HEK293 (cell line): ENCODE results near the gene AATK.

ENCODE experiments used
- TCF7L2 ChIP-seq: IDR thresholded peaks from 2 replicates; pipeline ENCODE4 v1.6.1; 2011; ENCODE audit warnings: low read depth, mild to moderate bottlenecking, inconsistent platforms, low read length, moderate library complexity, borderline replicate concordance
- ZNF114 ChIP-seq: fragments of 450-650 bp; formaldehyde crosslinking; IDR thresholded peaks from 2 replicates; pipeline ENCODE4 v1.5.0; 2017; ENCODE audit warnings: missing biosample characterization, missing genetic modification characterization
- ZNF133 ChIP-seq: fragments of 450-650 bp; formaldehyde crosslinking; IDR thresholded peaks from 2 replicates; pipeline ENCODE4 v1.5.1; 2016; ENCODE audit warnings: missing biosample characterization, missing genetic modification characterization
- ZNF138 ChIP-seq: fragments of 450-650 bp; formaldehyde crosslinking; IDR thresholded peaks from 2 replicates; pipeline ENCODE4 v1.5.1; 2016; ENCODE audit warnings: missing biosample characterization, missing genetic modification characterization, borderline replicate concordance
- ZNF704 ChIP-seq: fragments of 450-650 bp; formaldehyde crosslinking; IDR thresholded peaks from 2 replicates; pipeline ENCODE4 v1.5.1; 2016; ENCODE audit warnings: missing biosample characterization, missing genetic modification characterization
- ZNF776 ChIP-seq: fragments of 450-650 bp; formaldehyde crosslinking; IDR thresholded peaks from 2 replicates; pipeline ENCODE4 v1.5.0; 2017; ENCODE audit warnings: missing biosample characterization, missing genetic modification characterization, borderline replicate concordance
- ZNF785 ChIP-seq: fragments of 450-650 bp; formaldehyde crosslinking; IDR thresholded peaks from 2 replicates; pipeline ENCODE4 v1.5.1; 2016; ENCODE audit warnings: missing biosample characterization, missing genetic modification characterization
- TF ChIP-seq, protein P1 (sequence below): fragments of 450-650 bp; formaldehyde crosslinking; IDR thresholded peaks from 2 replicates; pipeline ENCODE4 v1.5.1; 2017; ENCODE audit warnings: missing biosample characterization, mild to moderate bottlenecking, missing genetic modification characterization, moderate library complexity
- TF ChIP-seq, protein P2 (sequence below): fragments of 450-650 bp; formaldehyde crosslinking; IDR thresholded peaks from 2 replicates; pipeline ENCODE4 v1.5.1; 2016; ENCODE audit warnings: missing biosample characterization, missing genetic modification characterization, low read depth

DNA sequence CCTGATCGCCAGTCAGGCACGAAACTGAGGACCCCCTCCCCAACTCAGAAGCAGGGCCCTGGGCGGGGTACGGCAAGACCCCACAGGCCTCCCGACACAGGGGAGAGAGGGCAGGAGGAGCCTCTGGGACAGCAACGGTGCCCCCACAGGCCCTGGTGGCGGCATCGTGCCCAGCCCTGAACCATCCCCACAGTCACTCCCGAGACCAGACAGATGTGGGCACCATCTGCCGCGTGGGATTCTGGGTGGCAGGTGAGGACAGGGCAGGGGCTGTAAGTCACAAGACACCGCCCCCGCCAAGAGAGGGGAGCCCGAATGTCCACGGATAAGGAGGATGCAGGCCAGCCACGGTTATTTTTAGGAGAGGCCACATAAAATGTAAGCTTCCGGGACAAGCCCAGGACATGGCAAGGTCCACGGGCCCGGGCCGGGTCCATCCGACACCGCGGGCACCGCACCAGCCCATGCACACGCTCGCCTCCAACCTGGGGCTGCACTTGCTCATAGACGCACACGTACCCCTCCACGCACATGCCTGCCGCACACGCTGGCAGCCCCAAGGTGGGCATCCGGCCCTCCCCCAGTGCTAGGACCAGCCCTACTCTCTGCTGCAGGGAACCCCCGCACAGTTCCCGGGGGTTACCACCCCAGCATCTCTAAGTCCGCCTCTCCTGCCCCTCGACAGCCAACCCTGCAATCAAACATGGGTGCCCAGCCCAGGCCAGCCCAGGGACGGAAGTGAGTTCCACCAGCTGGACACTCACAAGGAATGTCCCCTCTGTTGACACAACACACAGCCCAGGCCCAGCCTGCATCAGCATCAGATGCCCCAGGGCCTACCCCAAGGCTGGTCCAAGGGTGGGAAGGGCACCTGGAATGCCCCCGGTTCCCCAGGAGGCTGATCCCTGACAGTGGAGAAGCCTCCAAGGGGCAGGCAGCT, 8.9 kb downstream of the AATK start:
- TF ChIP-seq ZNF114 (tag by site-specific recombination) (no peak), ZNF138 (tag by site-specific recombination) (no peak), ZNF776 (no peak), ZNF133 (tag by site-specific recombination) (no peak), ZNF785 (tag by site-specific recombination) (no peak), TCF7L2 (no peak), ZNF704 (tag by site-specific recombination) (no peak)
- TF ChIP-seq, protein P1, sequence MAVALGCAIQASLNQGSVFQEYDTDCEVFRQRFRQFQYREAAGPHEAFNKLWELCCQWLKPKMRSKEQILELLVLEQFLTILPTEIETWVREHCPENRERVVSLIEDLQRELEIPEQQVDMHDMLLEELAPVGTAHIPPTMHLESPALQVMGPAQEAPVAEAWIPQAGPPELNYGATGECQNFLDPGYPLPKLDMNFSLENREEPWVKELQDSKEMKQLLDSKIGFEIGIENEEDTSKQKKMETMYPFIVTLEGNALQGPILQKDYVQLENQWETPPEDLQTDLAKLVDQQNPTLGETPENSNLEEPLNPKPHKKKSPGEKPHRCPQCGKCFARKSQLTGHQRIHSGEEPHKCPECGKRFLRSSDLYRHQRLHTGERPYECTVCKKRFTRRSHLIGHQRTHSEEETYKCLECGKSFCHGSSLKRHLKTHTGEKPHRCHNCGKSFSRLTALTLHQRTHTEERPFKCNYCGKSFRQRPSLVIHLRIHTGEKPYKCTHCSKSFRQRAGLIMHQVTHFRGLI = no peak
- TF ChIP-seq, protein P2, sequence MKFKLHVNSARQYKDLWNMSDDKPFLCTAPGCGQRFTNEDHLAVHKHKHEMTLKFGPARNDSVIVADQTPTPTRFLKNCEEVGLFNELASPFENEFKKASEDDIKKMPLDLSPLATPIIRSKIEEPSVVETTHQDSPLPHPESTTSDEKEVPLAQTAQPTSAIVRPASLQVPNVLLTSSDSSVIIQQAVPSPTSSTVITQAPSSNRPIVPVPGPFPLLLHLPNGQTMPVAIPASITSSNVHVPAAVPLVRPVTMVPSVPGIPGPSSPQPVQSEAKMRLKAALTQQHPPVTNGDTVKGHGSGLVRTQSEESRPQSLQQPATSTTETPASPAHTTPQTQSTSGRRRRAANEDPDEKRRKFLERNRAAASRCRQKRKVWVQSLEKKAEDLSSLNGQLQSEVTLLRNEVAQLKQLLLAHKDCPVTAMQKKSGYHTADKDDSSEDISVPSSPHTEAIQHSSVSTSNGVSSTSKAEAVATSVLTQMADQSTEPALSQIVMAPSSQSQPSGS (tag by site-specific recombination) = no peak
